Subcutaneous abdominal adipose tissue (tissue), 5 donors: ENCODE data around the gene AGAP1.

Experiments
- H3K27ac ChIP-seq: one replicate; pipeline ENCODE4 v1.7.0; 2013; ENCODE audit warnings: low read depth, mild to moderate bottlenecking, inconsistent platforms, low read length, moderate library complexity
- H3K27me3 ChIP-seq, 5 donors: one replicate each; pipeline ENCODE4 v1.7.0; 2013; ENCODE audit warnings: low read length in 5 of 5, inconsistent platforms in 1 of 5; ENCODE audit not compliant: control insufficient read depth in 5 of 5, insufficient read depth in 4 of 5
- H3K36me3 ChIP-seq, 5 donors: one replicate each; pipeline ENCODE4 v1.7.0; 2013; ENCODE audit warnings: low read length in 5 of 5; ENCODE audit not compliant: control insufficient read depth in 5 of 5, insufficient read depth in 5 of 5
- H3K4me1 ChIP-seq, 5 donors: one replicate each; pipeline ENCODE4 v1.7.0; 2013; ENCODE audit warnings: low read length in 5 of 5, mild to moderate bottlenecking in 3 of 5, moderate library complexity in 1 of 5; ENCODE audit not compliant: control insufficient read depth in 5 of 5, insufficient read depth in 5 of 5
- H3K4me3 ChIP-seq, 5 donors: one replicate each; pipeline ENCODE4 v1.7.0; 2013; ENCODE audit warnings: low read length in 5 of 5, low read depth in 1 of 5
- H3K9ac ChIP-seq, 5 donors: one replicate each; pipeline ENCODE4 v1.7.0; 2013; ENCODE audit warnings: low read length in 5 of 5, mild to moderate bottlenecking in 4 of 5, moderate library complexity in 3 of 5
- H3K9me3 ChIP-seq, 5 donors: one replicate each; pipeline ENCODE4 v1.7.0; 2013; ENCODE audit warnings: low read length in 5 of 5; ENCODE audit not compliant: control insufficient read depth in 5 of 5
- donor health status: healthy.
- donor health status: healthy.
- donor health status: healthy.
- donor health status: healthy.
- donor health status: healthy.

AGAP1 gene

GRCh38 chr2:236113948-236114347 lies 620.1 kb downstream of the AGAP1 start:
- Histone ChIP-seq H3K4me3 (no peak overlapping the region), H3K4me1 (peaks cover 0 to 3% (median 0%) of the 10 kb centered on the region in 5 donors), H3K27ac (no peak overlapping the region), H3K36me3 (no peaks in the 10 kb centered on the region), H3K9ac (no peak overlapping the region), H3K27me3 (no peaks in the 10 kb centered on the region), H3K9me3 (no peaks in the 10 kb centered on the region)

GRCh38 chr2:236114959-236115358 lies 621.1 kb downstream of the AGAP1 start:
- H3K27me3 ChIP-seq: no peaks in the 10 kb centered on the region
- H3K9me3 ChIP-seq: no peaks in the 10 kb centered on the region
- H3K4me1 ChIP-seq: peaks cover 0 to 3% (median 0%) of the 10 kb centered on the region in 5 donors
- H3K36me3 ChIP-seq: no peaks in the 10 kb centered on the region
- no peak overlapping the region for H3K4me3 ChIP-seq
- no peak overlapping the region for H3K27ac ChIP-seq
- H3K9ac ChIP-seq: no peak overlapping the region

- H3K9ac ChIP-seq: no peak overlapping the region
- no peak overlapping the region for H3K27ac ChIP-seq
- no peaks in the 10 kb centered on the region for H3K27me3 ChIP-seq
- H3K4me3 ChIP-seq: no peak overlapping the region
- peaks cover 0 to 3% (median 0%) of the 10 kb centered on the region in 5 donors for H3K4me1 ChIP-seq
- no peaks in the 10 kb centered on the region for H3K9me3 ChIP-seq
- peaks cover 0 to 19% (median 4%) of the 10 kb centered on the region in 5 donors for H3K36me3 ChIP-seq
These were observed 623.6 kb downstream of the AGAP1 start for GRCh38 chr2:236117401-236117800.

- peaks cover 0 to 19% (median 4%) of the 10 kb centered on the region in 5 donors for H3K36me3 ChIP-seq
These were observed 624.0 kb downstream of the AGAP1 start for GRCh38 chr2:236117861-236118269.

GRCh38 chr2:236119003-236119402 lies 625.2 kb downstream of the AGAP1 start:
- peaks cover 0 to 3% (median 0%) of the 10 kb centered on the region in 5 donors for H3K4me1 ChIP-seq

More at GRCh38 chr2:236117861-236118269, 624.0 kb downstream of the AGAP1 start:
- no peaks in the 10 kb centered on the region for H3K27me3 ChIP-seq
- no peak overlapping the region for H3K9ac ChIP-seq
- peaks cover 0 to 3% (median 0%) of the 10 kb centered on the region in 5 donors for H3K4me1 ChIP-seq
- no peaks in the 10 kb centered on the region for H3K9me3 ChIP-seq
- no peak overlapping the region for H3K27ac ChIP-seq
- H3K4me3 ChIP-seq: no peak overlapping the region

GRCh38 chr2:236119476-236119875 lies 625.6 kb downstream of the AGAP1 start:
- peaks cover 0 to 3% (median 0%) of the 10 kb centered on the region in 5 donors for H3K4me1 ChIP-seq
- no peak overlapping the region for H3K4me3 ChIP-seq
- peaks cover 0 to 25% (median 11%) of the 10 kb centered on the region in 5 donors for H3K36me3 ChIP-seq
- no peaks in the 10 kb centered on the region for H3K27me3 ChIP-seq
- H3K9ac ChIP-seq: no peak overlapping the region
- H3K27ac ChIP-seq: no peak overlapping the region
- H3K9me3 ChIP-seq: no peaks in the 10 kb centered on the region

More at GRCh38 chr2:236119003-236119402, 625.2 kb downstream of the AGAP1 start:
- H3K9me3 ChIP-seq: no peaks in the 10 kb centered on the region
- peaks cover 0 to 22% (median 8%) of the 10 kb centered on the region in 5 donors for H3K36me3 ChIP-seq
- no peak overlapping the region for H3K9ac ChIP-seq
- no peak overlapping the region for H3K4me3 ChIP-seq
- no peaks in the 10 kb centered on the region for H3K27me3 ChIP-seq
- no peak overlapping the region for H3K27ac ChIP-seq

GRCh38 chr2:236120141-236120601 lies 626.3 kb downstream of the AGAP1 start:
- H3K36me3 ChIP-seq: peaks cover 0 to 28% (median 17%) of the 10 kb centered on the region in 5 donors
- no peak overlapping the region for H3K27ac ChIP-seq
- H3K4me3 ChIP-seq: no peak overlapping the region
- peaks cover 0 to 2% (median 0%) of the 10 kb centered on the region in 5 donors for H3K4me1 ChIP-seq
- no peaks in the 10 kb centered on the region for H3K9me3 ChIP-seq
- H3K9ac ChIP-seq: no peak overlapping the region
- H3K27me3 ChIP-seq: no peaks in the 10 kb centered on the region

- Histone ChIP-seq H3K9ac (no peak overlapping the region), H3K27ac (no peak overlapping the region), H3K4me3 (no peak overlapping the region), H3K4me1 (no peaks in the 10 kb centered on the region), H3K27me3 (no peaks in the 10 kb centered on the region), H3K9me3 (no peaks in the 10 kb centered on the region), H3K36me3 (peaks cover 0 to 34% (median 17%) of the 10 kb centered on the region in 5 donors)
These were observed 627.0 kb downstream of the AGAP1 start for GRCh38 chr2:236120829-236121228.

- Histone ChIP-seq H3K9me3 (no peaks in the 10 kb centered on the region), H3K4me3 (no peak overlapping the region), H3K9ac (no peak overlapping the region), H3K4me1 (no peaks in the 10 kb centered on the region), H3K36me3 (peaks cover 0 to 37% (median 22%) of the 10 kb centered on the region in 5 donors), H3K27me3 (no peaks in the 10 kb centered on the region), H3K27ac (no peak overlapping the region)
These were observed 627.7 kb downstream of the AGAP1 start for GRCh38 chr2:236121546-236121945.

- Histone ChIP-seq H3K36me3 (peaks cover 0 to 40% (median 29%) of the 10 kb centered on the region in 5 donors), H3K27ac (no peak overlapping the region), H3K4me1 (no peaks in the 10 kb centered on the region), H3K27me3 (no peaks in the 10 kb centered on the region), H3K9me3 (no peaks in the 10 kb centered on the region), H3K4me3 (no peak overlapping the region), H3K9ac (no peak overlapping the region)
These were observed 628.4 kb downstream of the AGAP1 start for GRCh38 chr2:236122236-236122635.
